ENCODE data around the gene ZNF212.
A peak's percentile ranks its signal among the peaks of the same experiment; 100 is the strongest.
"Not testable (repeated sequence)": the region's sequence is repeated elsewhere in the genome, so short reads cannot be mapped to it uniquely, and the experiment has no call there.

The ZNF212 gene

GRCh38 chr7:149229526-149229925, 9.9 kb upstream of the ZNF212 start:
- Mint-ChIP-seq H3K27ac (no peak overlapping the region), H3K9me3 (no peaks in the 10 kb centered on the region), H3K36me3 (ENCODE audit: low read depth) (peaks cover 17% of the 10 kb centered on the region), H3K27me3 (ENCODE audit: low read depth) (peaks cover 4% of the 10 kb centered on the region), H3K4me1 (no peaks in the 10 kb centered on the region), H3K4me3 (no peak overlapping the region)
- TF ChIP-seq CTCF (IDR thresholded peaks at IDR 0.05; ENCODE audit: unreplicated experiment in 3 of 3): no peak

- H3K9me3 Mint-ChIP-seq: no peaks in the 10 kb centered on the region
- peaks cover 10% of the 10 kb centered on the region for H3K27me3 Mint-ChIP-seq (ENCODE audit: low read depth)
- no peak overlapping the region for H3K4me3 Mint-ChIP-seq
- no peak overlapping the region for H3K27ac Mint-ChIP-seq
- no peaks in the 10 kb centered on the region for H3K36me3 Mint-ChIP-seq (ENCODE audit: low read depth)
- H3K4me1 Mint-ChIP-seq: no peaks in the 10 kb centered on the region
- no peak for TF ChIP-seq CTCF (IDR thresholded peaks at IDR 0.05; ENCODE audit: unreplicated experiment in 3 of 3)
These were observed 7.1 kb upstream of the ZNF212 start for GRCh38 chr7:149232362-149232761.

GRCh38 chr7:149233655-149234204, 5.7 kb upstream of the ZNF212 start:
- H3K4me1 Mint-ChIP-seq; H3K4me3 Mint-ChIP-seq; H3K27ac Mint-ChIP-seq; H3K36me3 Mint-ChIP-seq (ENCODE audit: low read depth); H3K9me3 Mint-ChIP-seq: not testable (repeated sequence)
- H3K27me3 Mint-ChIP-seq (ENCODE audit: low read depth): peaks cover 11% of the 10 kb centered on the region

GRCh38 chr7:149237502-149237901, 1.9 kb upstream of the ZNF212 start:
- TF ChIP-seq CTCF (IDR thresholded peaks at IDR 0.05; ENCODE audit: unreplicated experiment in 3 of 3): no peak
- Mint-ChIP-seq H3K27me3 (ENCODE audit: low read depth) (peaks cover 11% of the 10 kb centered on the region), H3K4me1 (peaks cover 11% of the 10 kb centered on the region), H3K27ac (no peak overlapping the region), H3K9me3 (peaks cover 9% of the 10 kb centered on the region), H3K36me3 (ENCODE audit: low read depth) (peaks cover 15% of the 10 kb centered on the region), H3K4me3 (peak overlapping the region in 2 of 3 experiments; percentile 36 to 58)

- H3K4me1 Mint-ChIP-seq: peaks cover 11% of the 10 kb centered on the region
- H3K27ac Mint-ChIP-seq: peak overlapping the region in 2 of 3 experiments; percentile 8
- peak overlapping the region; percentile 72 to 81 (median 75) for H3K4me3 Mint-ChIP-seq
- H3K27me3 Mint-ChIP-seq (ENCODE audit: low read depth): peaks cover 11% of the 10 kb centered on the region
- H3K9me3 Mint-ChIP-seq: peaks cover 15% of the 10 kb centered on the region
- no peak for TF ChIP-seq CTCF (IDR thresholded peaks at IDR 0.05; ENCODE audit: unreplicated experiment in 3 of 3)
- peaks cover 20% of the 10 kb centered on the region for H3K36me3 Mint-ChIP-seq (ENCODE audit: low read depth)
These were observed 1.4 kb upstream of the ZNF212 start for GRCh38 chr7:149238051-149238450.

- peaks cover 18% of the 10 kb centered on the region for H3K9me3 Mint-ChIP-seq
- H3K27me3 Mint-ChIP-seq (ENCODE audit: low read depth): peaks cover 8% of the 10 kb centered on the region
- peak overlapping the region in 2 of 3 experiments; percentile 5 to 90 for H3K27ac Mint-ChIP-seq
- TF ChIP-seq CTCF (IDR thresholded peaks at IDR 0.05; ENCODE audit: unreplicated experiment in 3 of 3): no peak
- H3K4me3 Mint-ChIP-seq: peak overlapping the region; percentile 96 to 99 (median 98)
- H3K4me1 Mint-ChIP-seq: peaks cover 11% of the 10 kb centered on the region
- peaks cover 32% of the 10 kb centered on the region for H3K36me3 Mint-ChIP-seq (ENCODE audit: low read depth)
These were observed 1.2 kb downstream of the ZNF212 start for GRCh38 chr7:149240637-149241036.

Measured in nephron (organoid).